Retinal pigment epithelial cell (primary cell): ENCODE data around the gene OXCT2.
"Not testable (repeated sequence)": the region's sequence is repeated elsewhere in the genome, so short reads cannot be mapped to it uniquely, and the experiment has no call there.

Experiments used
- DNase-seq: peaks from one replicate; pipeline ENCODE4 v3.0.0-alpha.2; 2010; ENCODE audit warnings: low read depth
- H3K4me3 ChIP-seq: 2 replicates; pipeline ENCODE4 v1.5.1; 2011; ENCODE audit warnings: mild to moderate bottlenecking, low read length, control low read depth, moderate library complexity
- TF ChIP-seq, protein P1 (sequence below): conservative IDR thresholded peaks from 2 replicates; pipeline ENCODE4 v1.5.1; 2011; ENCODE audit warnings: low read depth, low read length, control low read depth, inconsistent platforms

Gene OXCT2

DNA sequence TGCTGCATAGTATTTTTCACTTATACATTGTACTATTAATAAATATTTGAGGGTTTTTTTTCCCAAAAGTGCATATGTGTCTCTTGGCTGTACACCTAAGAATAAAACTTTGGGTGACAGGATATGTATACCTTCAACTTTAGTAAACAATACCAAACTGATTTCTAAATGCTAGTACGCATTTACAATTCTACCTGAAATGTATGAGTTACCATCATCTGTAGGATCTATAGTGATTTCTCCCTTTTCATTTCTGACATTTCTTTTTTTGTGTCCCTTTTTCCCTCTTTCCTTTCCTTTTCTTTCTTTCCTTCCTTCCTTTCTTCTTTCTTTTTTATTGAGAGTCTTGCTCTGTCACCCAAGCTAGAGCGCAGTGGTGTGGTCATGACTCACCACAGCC lies 34.2 kb upstream of the OXCT2 start:
- DNase-seq = no peak
- no peak overlapping the region for H3K4me3 ChIP-seq
- TF ChIP-seq, protein P1, sequence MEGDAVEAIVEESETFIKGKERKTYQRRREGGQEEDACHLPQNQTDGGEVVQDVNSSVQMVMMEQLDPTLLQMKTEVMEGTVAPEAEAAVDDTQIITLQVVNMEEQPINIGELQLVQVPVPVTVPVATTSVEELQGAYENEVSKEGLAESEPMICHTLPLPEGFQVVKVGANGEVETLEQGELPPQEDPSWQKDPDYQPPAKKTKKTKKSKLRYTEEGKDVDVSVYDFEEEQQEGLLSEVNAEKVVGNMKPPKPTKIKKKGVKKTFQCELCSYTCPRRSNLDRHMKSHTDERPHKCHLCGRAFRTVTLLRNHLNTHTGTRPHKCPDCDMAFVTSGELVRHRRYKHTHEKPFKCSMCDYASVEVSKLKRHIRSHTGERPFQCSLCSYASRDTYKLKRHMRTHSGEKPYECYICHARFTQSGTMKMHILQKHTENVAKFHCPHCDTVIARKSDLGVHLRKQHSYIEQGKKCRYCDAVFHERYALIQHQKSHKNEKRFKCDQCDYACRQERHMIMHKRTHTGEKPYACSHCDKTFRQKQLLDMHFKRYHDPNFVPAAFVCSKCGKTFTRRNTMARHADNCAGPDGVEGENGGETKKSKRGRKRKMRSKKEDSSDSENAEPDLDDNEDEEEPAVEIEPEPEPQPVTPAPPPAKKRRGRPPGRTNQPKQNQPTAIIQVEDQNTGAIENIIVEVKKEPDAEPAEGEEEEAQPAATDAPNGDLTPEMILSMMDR = no peak

DNA sequence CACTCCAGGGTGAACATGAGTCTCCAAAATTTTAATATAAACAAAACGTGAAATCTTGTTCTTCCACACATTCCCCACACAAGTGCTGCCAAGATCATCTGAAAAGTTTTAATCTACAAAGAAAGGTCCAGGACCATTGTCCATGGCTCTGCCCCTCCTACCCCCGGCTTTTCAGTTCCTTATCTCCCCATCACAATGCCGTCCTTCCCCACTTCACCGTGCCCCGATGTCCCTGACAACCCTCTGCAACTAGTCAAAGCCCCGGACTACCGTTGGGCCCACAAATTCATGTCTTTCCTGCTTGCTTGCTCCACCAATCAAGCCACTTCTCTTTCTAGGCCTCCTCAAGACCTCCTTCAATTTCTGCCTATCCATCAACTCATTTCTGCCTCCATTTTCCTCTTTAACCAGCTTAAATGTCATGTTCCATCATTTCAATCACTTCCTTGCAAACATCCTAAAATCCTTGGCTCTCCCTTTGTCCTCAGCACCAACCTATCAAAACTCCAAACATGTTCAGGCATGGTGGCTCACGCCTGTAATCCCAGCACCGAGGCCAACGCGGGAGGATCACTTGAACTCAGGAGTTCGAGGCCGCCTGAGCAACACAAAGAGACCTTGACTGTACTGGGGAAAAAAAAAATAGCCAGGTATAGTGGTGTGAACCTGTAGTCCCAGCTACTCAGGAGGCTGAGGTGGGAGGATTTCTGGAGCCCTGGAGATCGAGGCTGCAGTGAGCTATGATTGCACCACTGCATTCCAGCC lies 31.5 kb upstream of the OXCT2 start:
- no peak overlapping the region for H3K4me3 ChIP-seq
- no peak for DNase-seq
- TF ChIP-seq, protein P1 = no peak

- DNase-seq = no peak
- TF ChIP-seq, protein P1 = no peak
- no peak overlapping the region for H3K4me3 ChIP-seq
Observed at GRCh38 chr1:39800471-39800835, 29.3 kb upstream of the OXCT2 start.

GRCh38 chr1:39799770-39800470 lies 28.8 kb upstream of the OXCT2 start:
- no peak for DNase-seq

DNA sequence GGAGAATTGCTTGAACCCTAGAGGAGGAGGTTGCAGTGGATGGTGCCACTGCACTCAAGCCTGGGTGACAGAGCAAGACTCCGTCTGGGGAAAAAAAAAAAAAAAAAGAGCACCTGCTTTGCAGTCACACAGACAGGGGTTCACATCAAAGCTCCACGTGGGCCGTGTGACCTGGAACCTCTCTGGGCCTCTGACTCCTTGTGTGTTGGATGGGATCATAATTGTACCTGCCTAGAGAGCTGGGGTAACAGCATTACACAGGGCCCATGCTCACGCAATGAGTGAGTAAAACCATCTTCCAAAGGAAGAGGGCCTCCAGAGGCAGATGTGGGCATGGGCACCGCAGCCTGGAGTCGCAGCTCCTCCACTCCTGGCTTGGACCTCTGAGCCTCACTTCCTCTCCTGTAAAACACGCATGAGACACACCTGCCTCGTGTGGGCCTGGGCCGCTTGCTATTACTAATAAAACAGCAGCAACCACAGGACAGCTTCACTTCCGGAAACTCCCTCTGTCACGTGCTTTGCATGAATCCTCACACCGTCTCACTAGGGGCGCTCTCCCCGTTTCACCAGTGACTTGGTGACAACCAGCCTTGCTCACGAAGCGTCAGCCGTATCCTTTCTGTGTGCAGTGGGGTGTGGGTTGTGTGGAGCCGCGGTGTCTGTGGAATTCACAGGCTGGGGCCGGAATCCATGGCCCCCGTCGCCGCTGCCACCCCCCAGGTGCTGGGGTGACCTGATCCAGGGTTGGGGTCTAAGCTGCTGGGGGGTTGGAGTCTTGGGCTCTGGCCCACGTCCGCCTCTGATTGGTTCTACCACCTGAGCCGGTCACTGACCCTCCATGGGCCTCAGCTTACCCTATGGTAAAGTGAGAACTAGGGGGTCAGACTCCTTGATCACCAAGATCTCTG lies 28.0 kb upstream of the OXCT2 start:
- not testable (repeated sequence) for DNase-seq, H3K4me3 ChIP-seq
- TF ChIP-seq, protein P1 = peak; percentile 23

More at GRCh38 chr1:39799770-39800470, 28.8 kb upstream of the OXCT2 start:
- TF ChIP-seq, protein P1 = peak; percentile 81
- H3K4me3 ChIP-seq = no peak overlapping the region

DNA sequence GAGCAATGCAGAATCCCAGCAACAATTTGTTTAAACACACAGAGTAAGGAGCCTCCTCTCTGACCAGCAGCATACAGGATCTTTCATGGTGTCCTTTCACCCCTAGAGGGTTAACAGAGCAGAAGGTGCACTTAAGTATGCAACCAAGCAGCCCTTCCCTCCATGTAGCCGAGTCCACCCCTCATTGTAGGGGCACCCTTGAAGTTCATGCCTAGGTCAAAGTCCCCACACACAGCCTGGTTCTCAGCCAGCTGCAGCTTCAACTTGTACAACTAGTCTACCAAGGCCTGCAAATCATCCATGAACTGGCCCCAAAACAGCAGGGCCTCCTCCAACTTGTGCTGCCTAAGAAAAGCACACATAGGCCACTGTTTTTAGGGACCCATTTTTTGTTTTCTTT lies 24.5 kb upstream of the OXCT2 start:
- no peak for DNase-seq
- TF ChIP-seq, protein P1 = no peak
- H3K4me3 ChIP-seq = no peak overlapping the region
